A549 treated with AZD2906 at 1 μM for 4 hours (cell line): ENCODE measurements around the gene ART4. TPM values are rescaled to one million over a fixed set of nuclear protein-coding genes. Genes with fewer than 3 reads are reported as not detected.

ENCODE experiments used
- total RNA-seq: library from RNA; stranded (reverse); fragments of 200-300 nt; extraction: Qiagen RNA extraction; gene quantifications from 5 replicates; pipeline ENCODE4 v1.2.3, GENCODE V29; 2022

Gene ART4
- total RNA-seq: 0.06 TPM in 1 of 5 replicates, not detected in the others

GRCh38 chr12:14843425-14843887 lies at the start of gene ART4:
Gene ART4, minus strand, starts transcription at chr12:14843526. Its CDS starts 413 bp downstream, at chr12:14843113.

GRCh38 chr12:14885718-14886221 lies 42.4 kb upstream of the ART4 start, which contains the start of gene MGP:
Gene MGP, minus strand, starts transcription at chr12:14885854. Its CDS starts 63 bp downstream, at chr12:14885791.

GRCh38 chr12:14814014-14814413 lies 29.3 kb downstream of the ART4 start, which contains the start of gene SMCO3:
Gene SMCO3, minus strand, starts transcription at chr12:14814182. Its CDS starts 7,502 bp downstream, at chr12:14806680.

GRCh38 chr12:14803011-14803829 lies 40.1 kb downstream of the ART4 start, which contains the start of the genes C12orf60 and WBP11:
Gene C12orf60, plus strand, starts transcription at chr12:14803670. Its CDS starts 19,266 bp downstream, at chr12:14822936.
Gene WBP11, minus strand, starts transcription at chr12:14803478. Its CDS starts 2,095 bp downstream, at chr12:14801383.

Other genes starting within 250 kb of the ART4 start
- gene GUCY2C, start 146.9 kb downstream of the ART4 start, total RNA-seq: 0.02 to 0.03 TPM in 2 of 5 replicates, not detected in the others
- gene WBP11, start 40.0 kb downstream of the ART4 start, total RNA-seq: 41.3 to 49.4 TPM (median 43.6 TPM) in 5 replicates
- gene C12orf60, start 39.9 kb downstream of the ART4 start, total RNA-seq: 1.7 to 2.3 TPM (median 1.7 TPM) in 5 replicates
- 0.02 to 0.05 TPM (median 0.05 TPM) in 3 of 5 replicates, not detected in the others for gene SMCO3, start 29.3 kb downstream of the ART4 start, total RNA-seq
- 0.06 to 0.09 TPM (median 0.08 TPM) in 3 of 5 replicates, not detected in the others for gene MGP, start 42.3 kb upstream of the ART4 start, total RNA-seq
- gene ERP27, start 95.0 kb upstream of the ART4 start, total RNA-seq: not detected in 5 replicates
- 0.88 to 1.7 TPM (median 1.2 TPM) in 5 replicates for gene ARHGDIB, start 118.1 kb upstream of the ART4 start, total RNA-seq
- not detected in 5 replicates for gene PDE6H, start 129.5 kb upstream of the ART4 start, total RNA-seq